HG02870 (cell line): ENCODE results near the gene SPPL2B.

Experiments
- ATAC-seq: cut with Tn5 transposase; IDR thresholded peaks from one replicate; pipeline ENCODE4 v1.9.1; 2021; ENCODE audit warnings: mild to moderate bottlenecking, moderate library complexity; ENCODE audit not compliant: unreplicated experiment

The SPPL2B gene

DNA sequence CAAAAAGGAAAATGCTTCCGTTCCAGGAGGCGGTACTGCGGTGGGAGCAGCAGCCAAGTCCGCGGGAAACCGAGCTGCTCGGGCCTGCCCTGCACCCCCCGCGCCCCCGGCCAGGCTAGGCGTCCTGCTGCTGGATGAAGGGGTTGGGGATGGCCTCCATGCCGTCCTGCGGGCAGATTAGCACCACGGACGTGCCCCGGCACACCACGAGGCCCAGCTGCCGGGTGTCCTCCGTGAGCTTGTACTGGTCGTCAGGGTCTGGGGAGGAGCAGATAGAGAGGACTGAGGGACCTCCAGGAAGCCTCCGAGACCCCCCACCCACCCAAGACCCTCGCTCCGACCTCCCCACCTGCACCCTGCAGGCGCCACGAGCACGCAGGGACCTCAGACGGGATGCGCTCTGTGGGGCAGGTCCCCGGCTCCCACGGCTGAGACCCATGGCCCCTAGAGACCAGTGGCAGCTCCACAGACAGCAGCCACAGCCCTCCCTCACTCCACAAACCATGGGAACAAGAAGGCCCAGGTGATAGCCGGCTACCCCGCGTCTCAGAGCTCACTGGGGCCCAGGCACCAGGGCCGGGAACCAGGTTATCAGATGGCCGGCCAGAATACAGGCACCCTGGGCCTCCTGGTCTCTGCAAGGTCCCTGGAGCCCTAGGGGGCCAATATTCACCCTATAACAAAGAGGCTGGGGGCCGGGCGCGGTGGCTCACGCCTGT lies 6.8 kb upstream of the SPPL2B start:
- ATAC-seq = no peak

DNA sequence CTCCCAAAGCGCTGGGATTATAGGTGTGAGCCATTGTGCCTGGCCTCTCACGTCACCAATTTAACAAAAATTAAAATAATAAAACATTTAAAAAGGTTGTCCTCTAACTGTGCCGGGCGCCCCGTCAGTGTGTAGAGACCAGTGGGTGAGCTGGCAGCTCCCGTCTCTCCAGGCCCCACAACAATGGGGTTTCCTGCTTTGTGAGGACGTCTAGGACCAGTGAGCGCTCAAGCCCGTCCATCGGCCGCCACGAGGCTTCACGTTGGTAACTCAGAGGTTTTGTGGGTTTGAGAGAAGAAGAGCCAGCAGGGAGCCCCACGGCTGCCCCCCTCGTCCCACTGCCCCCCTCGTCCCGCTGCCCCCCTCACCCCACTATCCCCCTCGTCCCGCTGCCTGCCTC lies 4.8 kb upstream of the SPPL2B start:
- ATAC-seq = no peak

DNA sequence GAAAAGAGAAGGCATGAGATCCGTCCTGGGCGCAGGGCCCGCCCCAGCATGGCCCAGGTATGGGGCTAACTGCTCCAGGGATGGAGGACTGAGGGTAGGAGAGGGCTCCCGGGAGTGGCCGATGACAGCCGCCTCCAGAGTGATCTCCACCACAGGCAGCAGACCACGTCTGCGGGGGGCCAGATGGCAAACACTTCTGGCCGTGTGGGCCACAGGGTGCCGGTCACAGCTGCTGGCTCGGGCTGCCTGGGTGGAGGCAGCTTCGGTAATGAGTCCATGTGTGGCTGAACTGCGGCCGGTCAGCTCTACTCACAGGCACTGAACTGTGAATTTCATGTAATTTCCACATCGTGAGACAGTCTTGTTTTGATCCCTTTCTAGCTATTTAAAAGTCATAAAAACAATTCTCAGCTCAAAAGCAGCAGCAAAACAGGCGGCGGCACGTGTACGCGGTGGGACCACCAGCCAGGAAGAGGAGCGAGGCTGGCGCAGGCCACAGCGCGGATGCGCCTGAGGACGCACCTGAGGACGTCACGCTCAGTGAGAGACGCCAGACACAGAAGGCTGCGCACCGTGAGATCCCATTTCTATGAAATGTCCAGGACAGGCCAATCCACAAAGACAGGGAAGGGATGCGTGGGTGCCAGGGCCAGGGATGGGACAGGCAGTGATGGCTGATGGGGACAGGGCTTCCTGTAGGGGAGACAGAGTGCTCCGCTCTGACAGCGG lies 4.1 kb upstream of the SPPL2B start:
- ATAC-seq = no peak

DNA sequence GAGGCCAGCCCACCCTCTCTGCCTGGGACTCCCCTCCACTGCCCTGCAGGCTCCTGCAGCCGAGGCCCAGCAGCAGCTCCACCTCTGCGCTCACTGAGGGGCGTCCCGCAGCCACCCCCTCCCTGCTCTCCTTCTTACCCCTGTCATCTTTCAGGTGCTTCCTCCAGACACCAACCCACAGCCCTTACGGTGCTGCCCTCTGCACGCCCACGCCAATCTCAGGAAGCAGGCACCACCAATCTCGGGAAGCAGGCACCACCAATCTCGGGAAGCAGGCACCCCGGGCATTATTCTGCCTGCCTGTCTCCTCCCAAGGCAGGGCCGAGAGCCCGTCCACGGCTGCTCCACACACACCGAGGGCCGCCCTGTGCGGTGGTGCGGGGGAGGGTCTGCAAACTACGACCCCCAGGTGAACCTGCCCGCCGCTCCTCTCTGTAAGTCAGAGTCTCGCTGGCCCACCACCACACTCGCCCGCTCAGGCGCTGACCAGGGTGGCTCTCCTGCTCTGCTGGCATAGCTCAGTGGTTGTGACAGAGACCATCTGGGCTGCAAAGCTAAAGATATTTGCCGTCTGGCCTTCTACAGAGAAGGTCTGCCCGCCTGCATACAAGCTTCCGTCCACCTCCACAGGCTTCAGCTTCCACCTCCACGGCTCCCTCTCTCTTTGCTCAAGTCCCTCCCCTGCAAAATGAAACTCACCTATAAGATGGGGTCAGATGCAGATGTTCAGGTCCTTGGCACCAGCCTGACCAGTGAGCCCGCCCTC lies 3.0 kb upstream of the SPPL2B start:
- no peak for ATAC-seq

DNA sequence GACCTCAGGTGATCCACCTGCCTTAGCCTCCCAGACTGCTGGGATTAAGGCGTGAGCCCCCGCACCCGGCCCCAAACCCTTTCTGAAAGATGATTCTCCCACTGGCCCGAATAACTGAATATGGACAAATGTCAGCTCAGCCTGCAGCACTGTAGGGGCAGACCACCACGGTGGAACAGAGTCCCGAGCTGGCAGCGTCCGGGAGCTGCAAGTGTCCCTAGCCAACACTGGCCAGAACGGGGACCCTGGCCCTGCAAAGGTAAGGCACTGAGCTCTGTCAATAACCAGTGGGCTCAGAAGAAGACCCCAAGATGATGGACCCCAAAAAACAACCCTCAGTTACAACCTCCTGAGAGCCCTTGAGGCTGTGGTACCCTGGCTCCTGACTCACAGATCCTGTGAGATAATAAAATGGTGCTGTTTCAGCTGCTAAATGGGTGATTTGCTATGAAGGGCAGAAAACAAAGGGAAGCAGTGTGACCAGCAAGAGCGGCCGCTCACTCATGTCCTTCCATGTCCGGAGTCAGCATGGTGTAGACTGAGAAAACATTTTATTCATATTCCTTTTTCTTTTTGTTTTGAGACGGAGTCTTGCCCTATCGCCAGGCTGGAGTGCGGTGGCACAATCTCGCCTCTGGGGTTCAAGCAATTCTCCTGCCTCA lies 1.7 kb upstream of the SPPL2B start:
- no peak for ATAC-seq

DNA sequence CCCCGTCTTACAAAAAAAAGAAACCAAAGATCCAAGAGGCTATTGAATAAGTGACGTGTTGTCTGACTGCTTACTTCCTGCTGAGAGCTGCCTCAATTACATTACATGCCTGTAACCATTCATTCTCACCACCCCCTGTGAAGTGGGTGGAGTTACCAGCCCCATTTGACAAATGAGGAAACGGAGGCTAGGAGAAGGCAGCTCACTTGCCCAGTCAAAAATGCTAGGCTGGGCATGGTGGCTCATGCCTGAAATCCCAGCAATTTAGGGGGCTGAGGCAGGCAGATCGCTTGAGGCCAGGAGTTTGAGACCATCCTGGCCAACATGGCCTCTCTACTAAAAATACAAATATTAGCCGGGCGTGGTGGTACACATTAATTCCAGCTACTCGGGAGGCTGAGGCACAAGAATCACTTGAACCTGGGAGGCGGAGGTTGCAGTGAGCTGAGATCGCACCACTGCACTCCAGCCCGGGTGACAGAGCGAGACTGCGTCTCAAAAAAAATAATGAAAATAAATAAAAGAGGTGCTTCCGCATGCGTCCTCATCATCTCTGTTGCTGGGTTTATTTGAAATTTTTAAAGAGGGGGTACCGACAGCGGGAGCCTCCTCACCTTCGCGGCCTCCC lies 597 bp upstream of the SPPL2B start:
- no peak for ATAC-seq

DNA sequence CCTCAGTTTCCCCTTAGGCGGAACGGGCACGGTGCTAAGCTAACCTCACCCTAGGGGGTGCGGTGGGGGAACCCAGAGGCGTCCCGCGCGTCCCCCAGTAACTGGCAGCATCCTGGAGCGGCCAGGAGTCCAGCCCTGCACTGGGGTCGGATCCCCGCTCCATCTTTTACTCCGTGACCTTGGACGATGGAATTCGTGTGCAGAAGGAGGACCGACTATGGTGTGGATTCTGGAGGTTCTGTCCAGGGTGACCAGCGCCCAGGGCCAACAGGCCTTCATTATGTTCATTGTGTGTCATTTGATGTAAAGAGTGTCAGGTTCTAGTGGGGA lies 630 bp downstream of the SPPL2B start:
- no peak for ATAC-seq

DNA sequence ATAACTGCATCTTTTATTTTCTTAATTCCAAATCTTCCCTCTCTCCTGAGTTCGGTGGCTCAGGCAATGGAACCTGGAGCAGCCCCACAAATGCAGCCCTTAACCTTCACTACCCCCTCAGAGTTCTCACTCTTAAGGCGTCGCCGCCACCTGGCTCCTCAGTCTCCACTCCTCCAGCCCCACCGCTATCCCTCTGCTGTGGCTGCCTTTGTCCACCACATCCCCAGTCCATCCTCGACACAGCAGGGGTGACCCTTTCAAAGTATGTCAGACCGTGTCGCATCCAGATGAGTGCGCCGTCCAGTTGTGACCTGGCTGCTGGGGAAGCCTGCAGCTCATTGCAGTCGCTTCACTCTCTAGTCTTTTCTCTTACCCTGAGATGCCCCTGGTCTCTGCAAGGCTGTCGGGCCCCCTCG lies 1.0 kb downstream of the SPPL2B start:
- no peak for ATAC-seq

DNA sequence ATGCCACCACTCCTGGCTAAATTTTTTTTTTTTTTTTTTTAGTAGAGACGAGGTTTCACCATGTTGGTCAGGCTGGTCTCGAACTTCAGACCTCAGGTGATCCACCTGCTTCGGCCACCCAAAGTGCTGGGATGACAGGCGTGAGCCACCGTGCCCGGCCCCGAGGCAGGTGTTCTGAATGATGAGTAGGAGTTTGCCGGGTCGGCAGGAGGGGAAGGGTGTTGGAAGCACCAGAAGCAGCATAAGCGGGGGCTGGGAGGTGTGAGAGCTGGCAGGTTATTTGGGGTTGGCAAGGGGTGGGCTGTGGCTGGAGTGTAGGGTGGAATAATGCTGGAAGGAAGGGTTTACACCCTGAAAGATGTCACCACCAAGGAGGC lies 1.8 kb downstream of the SPPL2B start:
- no peak for ATAC-seq

DNA sequence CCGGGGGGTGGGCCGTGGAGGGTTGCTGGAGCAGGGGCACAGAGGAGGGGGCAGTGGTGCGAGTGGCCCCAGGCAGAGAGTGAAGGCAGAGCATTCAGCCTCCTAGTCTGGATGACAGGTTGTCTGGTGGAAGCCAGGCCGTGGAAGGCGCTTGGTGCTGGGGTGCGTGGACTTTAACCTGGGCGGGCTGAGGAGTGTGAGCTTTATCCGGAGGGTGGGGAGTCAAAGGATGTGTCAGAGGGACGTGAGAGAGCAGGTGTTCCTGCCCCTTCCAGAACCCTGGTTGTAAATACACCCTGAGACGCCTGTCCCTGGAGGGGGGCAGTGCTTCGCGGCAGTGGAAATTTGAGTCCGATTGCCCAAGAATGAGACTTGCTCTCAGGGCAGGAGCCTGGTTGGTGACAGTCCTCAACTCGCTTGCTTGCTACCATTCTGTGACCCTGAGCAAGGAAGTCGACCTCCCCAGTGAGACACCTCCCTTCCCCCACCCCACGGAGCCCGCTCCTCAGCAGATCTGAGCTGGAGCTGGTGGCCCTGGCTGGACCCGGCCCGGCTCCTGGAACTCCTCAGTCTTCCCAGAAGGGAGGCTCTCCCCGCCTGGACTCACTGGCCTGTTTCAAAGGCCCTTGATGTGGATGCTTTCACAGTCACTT lies 2.3 kb downstream of the SPPL2B start:
- no peak for ATAC-seq

DNA sequence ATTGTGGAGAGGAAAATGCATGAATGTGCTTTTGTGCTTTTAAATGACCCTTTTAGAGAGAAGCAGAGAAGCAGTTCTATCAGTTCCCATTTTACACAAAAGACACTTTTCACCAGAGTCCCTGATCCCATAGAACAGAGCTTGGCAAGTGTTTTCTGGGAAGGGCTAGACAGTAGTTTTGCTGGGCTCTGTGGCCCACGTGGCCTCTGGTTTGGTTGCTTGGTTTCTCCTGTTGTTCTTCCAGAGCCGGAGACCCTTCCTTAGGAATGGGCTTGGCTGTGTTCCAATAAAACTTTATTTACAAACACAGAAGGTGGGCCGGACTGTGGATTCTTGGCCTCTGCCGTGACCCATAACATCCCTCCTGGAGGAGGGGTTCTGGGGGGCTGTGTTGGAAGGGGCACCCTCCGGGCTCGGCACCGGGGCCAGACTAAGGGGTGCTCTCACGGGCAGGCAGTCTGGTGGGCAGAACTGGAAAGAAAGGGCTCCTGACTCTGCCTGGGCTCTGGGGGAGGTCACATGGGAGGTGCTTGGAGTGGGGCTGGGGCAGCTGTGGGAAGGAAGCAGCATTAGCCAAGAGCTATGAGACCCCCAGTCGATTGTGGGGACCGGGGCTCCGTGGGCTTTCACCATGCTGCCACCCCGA lies 3.2 kb downstream of the SPPL2B start:
- no peak for ATAC-seq

DNA sequence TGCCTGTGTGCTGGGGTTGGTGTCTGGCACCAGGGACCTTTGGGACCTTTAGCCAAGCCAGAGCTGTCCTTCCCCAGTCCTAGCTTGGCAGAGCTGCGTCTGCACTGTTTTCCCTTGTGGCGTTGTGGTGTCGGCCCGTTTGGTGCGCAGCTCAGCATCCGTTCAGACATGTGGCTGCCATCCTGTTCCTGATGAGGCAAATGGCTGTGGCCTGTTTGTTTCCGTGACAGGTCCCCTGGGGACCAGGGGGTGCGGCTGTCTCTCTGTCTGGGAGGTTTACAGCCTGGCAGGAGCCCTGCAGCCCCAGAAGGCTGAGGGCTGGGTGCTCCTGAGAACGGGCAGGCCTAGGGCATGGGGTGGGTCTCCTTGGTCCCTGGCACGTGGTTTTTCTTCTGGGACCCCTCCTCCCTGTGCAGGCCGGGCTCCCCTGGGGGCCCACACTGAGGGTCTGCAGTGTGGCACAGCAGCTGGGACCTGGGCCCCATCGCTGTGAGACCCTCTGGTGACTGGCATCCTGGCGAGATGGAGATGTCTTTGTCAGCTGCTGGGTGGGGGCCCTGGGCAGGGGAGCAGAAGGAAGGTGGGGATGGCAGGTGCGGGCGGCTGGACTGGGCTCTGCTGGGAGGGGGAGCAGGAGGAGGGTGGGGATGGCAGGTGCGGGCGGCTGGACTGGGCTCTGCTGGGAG lies 4.0 kb downstream of the SPPL2B start:
- no peak for ATAC-seq

DNA sequence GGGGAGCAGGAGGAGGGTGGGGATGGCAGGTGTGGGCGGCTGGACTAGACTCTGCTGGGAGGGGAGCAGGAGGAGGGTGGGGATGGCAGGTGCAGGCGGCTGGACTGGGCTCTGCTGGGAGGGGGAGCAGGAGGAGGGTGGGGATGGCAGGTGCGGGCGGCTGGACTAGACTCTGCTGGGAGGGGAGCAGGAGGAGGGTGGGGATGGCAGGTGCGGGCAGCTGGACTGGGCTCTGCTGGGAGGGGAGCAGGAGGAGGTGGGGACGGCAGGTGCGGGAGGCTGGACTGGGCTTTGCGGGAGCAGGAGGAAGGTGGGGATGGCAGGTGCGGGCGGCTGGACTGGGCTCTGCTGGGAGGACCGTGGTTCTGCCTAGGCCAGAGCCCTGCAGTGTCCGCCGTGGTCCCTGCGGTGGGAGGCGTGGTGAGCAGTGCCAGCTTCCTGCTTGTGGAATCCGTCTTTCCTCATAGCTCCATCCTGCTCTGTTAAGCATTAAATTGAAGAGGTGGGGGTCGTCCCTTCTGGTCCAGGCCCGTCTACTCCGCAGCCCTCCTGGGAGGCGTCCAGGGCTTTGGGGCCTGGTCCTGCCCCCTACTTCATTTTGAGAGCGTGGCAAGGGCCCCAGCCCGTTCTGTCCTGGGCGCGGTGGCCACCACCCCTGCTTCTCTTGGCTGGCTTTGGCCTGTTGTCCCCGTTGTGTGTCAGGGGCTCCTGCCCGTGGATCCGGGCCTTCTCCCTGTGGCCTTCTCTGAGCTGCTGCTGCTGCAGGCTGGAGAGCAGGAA lies 4.7 kb downstream of the SPPL2B start:
- ATAC-seq = no peak

DNA sequence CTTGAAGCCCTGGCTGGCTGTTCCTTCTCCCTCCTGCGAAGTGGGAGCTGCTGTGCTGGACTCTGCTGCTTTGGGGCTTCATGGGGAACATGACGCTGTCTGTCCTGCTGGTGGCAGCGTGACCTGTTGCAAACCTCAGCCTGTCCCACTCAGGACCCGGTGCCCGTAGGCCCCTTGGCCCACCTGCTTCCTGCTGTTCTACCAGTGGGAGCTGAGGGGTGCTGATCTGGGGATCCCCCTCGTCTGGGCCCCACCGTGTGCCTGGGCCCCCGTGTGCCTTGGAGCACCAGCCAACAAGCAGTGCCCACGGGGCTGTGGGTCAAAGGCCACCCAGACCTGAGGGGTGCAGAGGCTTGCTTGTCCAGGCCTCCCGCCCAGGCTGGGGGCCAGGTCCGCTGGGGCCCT lies 5.3 kb downstream of the SPPL2B start:
- ATAC-seq = no peak

DNA sequence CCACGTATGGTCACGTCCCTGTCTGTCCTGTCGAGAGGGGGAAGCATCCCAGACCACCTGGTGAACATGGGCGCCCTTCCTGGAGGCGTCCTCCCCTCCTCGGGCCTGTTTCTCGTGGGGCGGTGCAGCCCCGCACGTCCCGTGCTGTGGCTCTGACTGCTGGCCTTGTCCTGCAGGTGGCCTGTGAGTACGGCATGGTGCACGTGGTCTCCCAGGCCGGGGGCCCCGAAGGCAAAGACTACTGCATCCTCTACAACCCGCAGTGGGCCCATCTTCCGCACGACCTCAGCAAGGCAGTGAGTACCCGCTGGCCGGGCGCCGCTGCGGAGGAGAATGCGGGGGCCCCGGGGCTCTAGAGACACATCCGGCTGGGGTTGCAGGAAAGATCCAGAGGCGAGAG lies 5.9 kb downstream of the SPPL2B start:
- no peak for ATAC-seq

DNA sequence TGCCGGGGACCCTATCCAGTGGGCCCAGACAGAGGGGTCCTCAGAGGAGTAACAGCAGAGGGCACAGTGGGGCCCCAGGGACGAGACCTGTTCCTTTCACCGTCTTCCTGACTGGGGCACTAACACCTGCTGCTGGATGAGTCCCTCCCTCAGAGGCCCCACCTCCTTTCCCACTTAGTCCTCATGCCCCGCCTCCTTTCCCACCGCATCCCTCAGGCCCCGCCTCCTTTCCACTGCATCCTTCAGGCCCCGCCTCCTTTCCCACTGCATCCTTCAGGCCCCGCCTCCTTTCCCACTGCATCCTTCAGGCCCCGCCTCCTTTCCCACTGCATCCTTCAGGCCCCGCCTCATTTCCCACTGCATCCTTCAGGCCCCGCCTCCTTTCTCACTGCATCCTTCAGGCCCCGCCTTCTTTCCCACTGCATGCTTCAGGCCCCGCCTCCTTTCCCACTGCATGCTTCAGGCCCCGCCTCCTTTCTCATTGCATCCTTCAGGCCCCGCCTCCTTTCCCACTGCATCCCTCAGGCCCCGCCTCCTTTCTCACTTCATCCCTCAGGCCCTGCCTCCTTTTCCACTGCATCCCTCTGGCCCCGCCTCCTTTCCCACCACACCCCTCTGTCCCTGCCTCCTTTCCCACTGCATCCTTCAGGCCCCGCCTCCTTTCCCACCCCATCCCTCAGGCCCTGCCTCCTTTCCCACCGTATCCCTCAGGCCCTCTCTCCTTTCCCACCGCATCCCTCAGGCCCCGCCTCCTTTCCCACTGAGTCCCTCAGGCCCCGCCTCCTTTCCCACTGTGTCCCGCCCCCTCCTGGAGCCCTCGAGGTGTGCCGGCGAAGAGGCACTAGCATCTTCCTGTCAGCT lies 6.7 kb downstream of the SPPL2B start:
- no peak for ATAC-seq

DNA sequence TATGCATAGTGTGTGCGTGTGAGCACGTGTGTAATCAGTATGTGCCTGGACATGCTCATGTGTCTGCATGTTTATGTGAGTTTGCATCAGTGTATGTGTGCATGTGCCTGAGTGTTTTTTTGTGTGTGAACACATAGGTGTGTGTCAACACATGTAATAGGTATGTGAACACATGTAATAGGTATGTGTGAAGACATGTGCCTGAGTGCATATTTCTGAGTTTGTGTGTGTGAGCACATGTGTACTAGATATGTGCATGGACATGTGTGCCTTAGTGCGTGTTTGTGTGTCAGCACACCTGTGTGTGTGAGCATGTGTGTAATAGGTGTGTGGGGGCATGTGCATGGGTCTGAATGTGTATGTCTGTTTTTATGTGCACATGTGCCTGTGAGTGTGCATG lies 7.4 kb downstream of the SPPL2B start:
- no peak for ATAC-seq
